CD4-positive, alpha-beta T cell (primary cell): Measurements from ENCODE around the gene STX4. TPM values are rescaled to one million over a fixed set of nuclear protein-coding genes. Genes with fewer than 3 reads are reported as not detected.
A peak's percentile ranks its signal among the peaks of the same experiment; 100 is the strongest.

Experiments used
- ATAC-seq: fragments of 200-7000 bp; cut with Tn5 transposase; one replicate; pipeline ENCODE4 v1.10.0; 2022; ENCODE audit warnings: mild to moderate bottlenecking; ENCODE audit not compliant: poor library complexity
- CTCF ChIA-PET: fragments of 350-600 bp; sonication (Branson Sonifier 250); formaldehyde crosslinking; loops from one replicate; lab custom pipeline; 2021; ENCODE audit warnings: antibody characterized with exemption, inconsistent platforms; lab: Charles Lee
- POLR2A ChIA-PET: fragments of 350-600 bp; sonication (Branson Sonifier 250); formaldehyde crosslinking; loops from one replicate; lab custom pipeline; 2021; ENCODE audit warnings: antibody characterized with exemption, inconsistent platforms; lab: Charles Lee
- DNase-seq, 14 experiments: peaks; one replicate each; pipeline ENCODE4 v3.0.0-alpha.2; 2013 to 2020; ENCODE audit warnings: mixed read lengths in 2 of 14
- H3K27ac ChIP-seq, 2 donors: one replicate each; pipeline versions ENCODE4 v1.5.1 to v1.7.0; 2013; ENCODE audit warnings: low read length in 2 of 2, low read depth in 1 of 2, mild to moderate bottlenecking in 1 of 2
- H3K27me3 ChIP-seq, 2 experiments: 1 replicate in 1 of 2; 2 replicates in 1 of 2; pipeline versions ENCODE4 v1.6.1 to v1.7.0; 2013; ENCODE audit warnings: low read length in 2 of 2, control low read depth in 1 of 2, mild to moderate bottlenecking in 1 of 2, moderate library complexity in 1 of 2; ENCODE audit not compliant: insufficient read depth in 2 of 2, control insufficient read depth in 1 of 2
- H3K36me3 ChIP-seq: one replicate; pipeline ENCODE4 v1.6.1; 2013; ENCODE audit warnings: low read length, control low read depth; ENCODE audit not compliant: insufficient read depth
- H3K4me1 ChIP-seq: one replicate; pipeline ENCODE4 v1.6.1; 2013; ENCODE audit warnings: low read length, control low read depth; ENCODE audit not compliant: insufficient read depth
- H3K4me3 ChIP-seq: one replicate; pipeline ENCODE4 v1.5.1; 2013; ENCODE audit warnings: mild to moderate bottlenecking, low read length, moderate library complexity
- H3K9me3 ChIP-seq, 2 experiments: 1 replicate in 1 of 2; 2 replicates in 1 of 2; pipeline versions ENCODE4 v1.6.1 to v1.7.0; 2013; ENCODE audit warnings: low read length in 2 of 2, mild to moderate bottlenecking in 2 of 2, control low read depth in 1 of 2, moderate library complexity in 1 of 2; ENCODE audit not compliant: control insufficient read depth in 1 of 2, insufficient read depth in 1 of 2
- H3K27ac Mint-ChIP-seq: one replicate; pipeline ENCODE4 v1.8.0; 2020; ENCODE audit warnings: mixed read lengths
- H3K27me3 Mint-ChIP-seq: one replicate; pipeline ENCODE4 v1.8.0; 2021; ENCODE audit warnings: mixed read lengths
- H3K36me3 Mint-ChIP-seq: one replicate; pipeline ENCODE4 v1.8.0; 2021; ENCODE audit warnings: low read depth, mixed read lengths
- H3K4me1 Mint-ChIP-seq: one replicate; pipeline ENCODE4 v1.8.0; 2021; ENCODE audit warnings: low read depth, mixed read lengths
- H3K4me3 Mint-ChIP-seq: one replicate; pipeline ENCODE4 v1.8.0; 2020; ENCODE audit warnings: mild to moderate bottlenecking, mixed read lengths
- H3K9me3 Mint-ChIP-seq: one replicate; pipeline ENCODE4 v1.8.0; 2020; ENCODE audit warnings: mixed read lengths
- CTCF ChIP-seq: fragments of 200-600 bp; IDR thresholded peaks from one replicate; pipeline ENCODE4 v1.8.0; 2022; ENCODE audit warnings: antibody characterized with exemption, mild to moderate bottlenecking
- intact Hi-C, 2 experiments: fragments of 100-400 bp; cut with DNase I in 1 of 2; cut with micrococcal nuclease in 1 of 2; formaldehyde crosslinking; loops; one replicate each; pipeline versions ENCODE4 v1.15.1 to v1.9.0; 2023 to 2025; cut with DNase I, micrococcal nuclease
- total RNA-seq, 174 experiments: library from RNA in 2 of 174; stranded (reverse) in 2 of 174; gene quantifications; one replicate each; pipeline ENCODE4 v1.2.3 and lab custom pipeline; 2021 to 2026

The STX4 gene
- total RNA-seq, 2 experiments from 2014 or later, result 54.1 to 55.2 TPM

GRCh38 chr16:31074814-31075183, 41.4 kb downstream of the STX4 start:
- H3K36me3 ChIP-seq, result peaks cover 36% of the 10 kb centered on the region
- H3K27me3 Mint-ChIP-seq, result no peaks in the 10 kb centered on the region
- ATAC-seq (no peak), DNase-seq (no peak)
- no peaks in the 10 kb centered on the region for H3K27me3 ChIP-seq
- H3K9me3 ChIP-seq, result no peaks in the 10 kb centered on the region
- intact Hi-C loops, result loop anchor here (1.0 to 10.0 kb wide), 10 partner anchors 20 to 793 kb away; partner anchors contain the start of genes KAT8 (in 2 of the 2), VKORC1 (in 2 of the 2), ARMC5 (in 1 of the 2) and FBXL19 (in 1 of the 2)
- POLR2A ChIA-PET, result interaction anchor here (1.0 to 3.4 kb wide), 22 partner anchors 9 to 795 kb away, joined by 3 to 79 read pairs (median 8); partner anchors contain the start of genes ARMC5, FBRS, FUS and KAT8
- peaks cover 32% of the 10 kb centered on the region for H3K4me1 Mint-ChIP-seq
- H3K27ac Mint-ChIP-seq, result peak overlapping the region; percentile 92
- peak overlapping the region; percentile 96 for H3K4me3 ChIP-seq
- peak overlapping the region; percentile 93 to 95 for H3K27ac ChIP-seq
- peak overlapping the region; percentile 89 for H3K4me3 Mint-ChIP-seq
- peaks cover 35% of the 10 kb centered on the region for H3K4me1 ChIP-seq
- no peaks in the 10 kb centered on the region for H3K9me3 Mint-ChIP-seq
- TF ChIP-seq CTCF, result no peak
- H3K36me3 Mint-ChIP-seq, result peaks cover 56% of the 10 kb centered on the region
- CTCF ChIA-PET, result interaction anchor here (1.2 to 2.3 kb wide), 5 partner anchors 21 to 230 kb away, joined by 3 to 21 read pairs (median 7); partner anchors contain the start of genes HSD3B7 and KAT8

- no peak for TF ChIP-seq CTCF
- Histone ChIP-seq H3K4me3 (no peak overlapping the region), H3K27ac (no peak overlapping the region), H3K27me3 (no peaks in the 10 kb centered on the region), H3K4me1 (peaks cover 39% of the 10 kb centered on the region), H3K36me3 (peaks cover 51% of the 10 kb centered on the region), H3K9me3 (no peaks in the 10 kb centered on the region)
- Mint-ChIP-seq H3K4me3 (peak overlapping the region; percentile 89), H3K27me3 (no peaks in the 10 kb centered on the region), H3K4me1 (peaks cover 32% of the 10 kb centered on the region), H3K36me3 (peaks cover 69% of the 10 kb centered on the region), H3K27ac (peak overlapping the region; percentile 92), H3K9me3 (no peaks in the 10 kb centered on the region)
- intact Hi-C loops, result loop anchor here in 1 of 2 experiments (10.0 kb wide), 2 partner anchors 122 to 152 kb away; partner anchors contain the start of genes FBXL19 and SETD1A
- POLR2A ChIA-PET, result no interaction called here
- ATAC-seq (no peak), DNase-seq (peak in 1 of 14 experiments; percentile 28)
- CTCF ChIA-PET, result no interaction called here
Observed at GRCh38 chr16:31076319-31076718, 43.0 kb downstream of the STX4 start.

GRCh38 chr16:31077024-31077423, 43.7 kb downstream of the STX4 start:
- intact Hi-C loops, result loop anchor here in 1 of 2 experiments (10.0 kb wide), 2 partner anchors 122 to 152 kb away; partner anchors contain the start of genes FBXL19 and SETD1A
- Histone ChIP-seq H3K4me1 (peaks cover 40% of the 10 kb centered on the region), H3K27ac (no peak overlapping the region), H3K4me3 (no peak overlapping the region), H3K27me3 (no peaks in the 10 kb centered on the region), H3K36me3 (peaks cover 56% of the 10 kb centered on the region), H3K9me3 (no peaks in the 10 kb centered on the region)
- H3K4me1 Mint-ChIP-seq, result peaks cover 26% of the 10 kb centered on the region
- ChIA-PET CTCF (no interaction called here), POLR2A (no interaction called here)
- DNase-seq, result no peak
- TF ChIP-seq CTCF, result no peak
- H3K27me3 Mint-ChIP-seq, result no peaks in the 10 kb centered on the region
- no peaks in the 10 kb centered on the region for H3K9me3 Mint-ChIP-seq
- H3K4me3 Mint-ChIP-seq, result no peak overlapping the region
- no peak overlapping the region for H3K27ac Mint-ChIP-seq
- H3K36me3 Mint-ChIP-seq, result peaks cover 70% of the 10 kb centered on the region
- ATAC-seq, result no peak
